H9 (cell line): ENCODE measurements around the gene LMNTD2. TPM values are rescaled to one million over a fixed set of nuclear protein-coding genes. Genes with fewer than 3 reads are reported as not detected.

Source experiments
- DNase-seq: peaks from one replicate; pipeline ENCODE4 v3.0.0-alpha.2; 2017
- H2AFZ ChIP-seq: one replicate; pipeline ENCODE4 v1.6.1; 2013; ENCODE audit warnings: mild to moderate bottlenecking, low read length, control low read depth, moderate library complexity
- H2AK5ac ChIP-seq: 2 replicates; pipeline ENCODE4 v1.6.1; 2013; ENCODE audit warnings: low read length, control low read depth, mixed read lengths; ENCODE audit not compliant: insufficient read length
- H2BK120ac ChIP-seq: one replicate; pipeline ENCODE4 v1.6.1; 2013; ENCODE audit warnings: low read depth, mild to moderate bottlenecking, low read length, control low read depth, inconsistent platforms; ENCODE audit not compliant: poor library complexity, severe bottlenecking
- H2BK12ac ChIP-seq: 2 replicates; pipeline ENCODE4 v1.6.1; 2013; ENCODE audit warnings: low read length, control low read depth, mixed read lengths, low read depth; ENCODE audit not compliant: insufficient read length
- H2BK15ac ChIP-seq: 2 replicates; pipeline ENCODE4 v1.6.1; 2013; ENCODE audit warnings: low read depth, low read length, control low read depth
- H2BK20ac ChIP-seq: one replicate; pipeline ENCODE4 v1.6.1; 2013; ENCODE audit warnings: low read depth, mild to moderate bottlenecking, low read length, control low read depth, inconsistent platforms; ENCODE audit not compliant: poor library complexity, severe bottlenecking
- H2BK5ac ChIP-seq: 2 replicates; pipeline ENCODE4 v1.6.1; 2013; ENCODE audit warnings: low read length, control low read depth, mixed read lengths; ENCODE audit not compliant: insufficient read length
- H3K14ac ChIP-seq: 2 replicates; pipeline ENCODE4 v1.6.1; 2013; ENCODE audit warnings: low read length, control low read depth; ENCODE audit not compliant: insufficient read depth
- H3K18ac ChIP-seq: 2 replicates; pipeline ENCODE4 v1.6.1; 2013; ENCODE audit warnings: low read depth, mild to moderate bottlenecking, mixed read lengths, low read length, control low read depth; ENCODE audit not compliant: insufficient read length
- H3K23ac ChIP-seq: 2 replicates; pipeline ENCODE4 v1.6.1; 2013; ENCODE audit warnings: low read length, control low read depth, mixed read lengths, low read depth; ENCODE audit not compliant: insufficient read length
- H3K23me2 ChIP-seq: 2 replicates; pipeline ENCODE4 v1.6.1; 2013; ENCODE audit warnings: low read depth, mild to moderate bottlenecking, mixed read lengths, low read length, control low read depth; ENCODE audit not compliant: insufficient read length, poor library complexity, severe bottlenecking
- H3K27ac ChIP-seq: 2 replicates; pipeline ENCODE4 v1.5.1; 2013; ENCODE audit warnings: low read length, control low read depth, mixed read lengths, low read depth; ENCODE audit not compliant: insufficient read length
- H3K27me3 ChIP-seq: 2 replicates; pipeline ENCODE4 v1.6.1; 2013; ENCODE audit warnings: low read length, control low read depth, inconsistent platforms; ENCODE audit not compliant: insufficient read depth
- H3K4ac ChIP-seq: 2 replicates; pipeline ENCODE4 v1.6.1; 2013; ENCODE audit warnings: low read depth, mild to moderate bottlenecking, control low read depth, inconsistent platforms, low read length, moderate library complexity
- H3K4me1 ChIP-seq: 2 replicates; pipeline ENCODE4 v1.6.1; 2013; ENCODE audit warnings: low read length, control low read depth, inconsistent platforms; ENCODE audit not compliant: insufficient read depth
- H3K4me2 ChIP-seq: 2 replicates; pipeline ENCODE4 v1.6.1; 2013; ENCODE audit warnings: low read length, control low read depth, mixed read lengths; ENCODE audit not compliant: insufficient read length, insufficient read depth
- H3K56ac ChIP-seq: 2 replicates; pipeline ENCODE4 v1.6.1; 2013; ENCODE audit warnings: low read depth, mild to moderate bottlenecking, mixed read lengths, low read length, control low read depth; ENCODE audit not compliant: insufficient read length
- H3K79me1 ChIP-seq: 2 replicates; pipeline ENCODE4 v1.6.1; 2013; ENCODE audit warnings: low read depth, mild to moderate bottlenecking, moderate library complexity, low read length, control low read depth, inconsistent platforms; ENCODE audit not compliant: insufficient read depth, poor library complexity, severe bottlenecking
- H3K79me2 ChIP-seq: 2 replicates; pipeline ENCODE4 v1.6.1; 2013; ENCODE audit warnings: low read length, control low read depth, inconsistent platforms; ENCODE audit not compliant: insufficient read depth
- H3K9ac ChIP-seq: 2 replicates; pipeline ENCODE4 v1.6.1; 2013; ENCODE audit warnings: low read length, control low read depth, mixed read lengths; ENCODE audit not compliant: insufficient read length; ENCODE audit errors: extremely low read depth
- H3K9me3 ChIP-seq: one replicate; pipeline ENCODE4 v1.6.1; 2013; ENCODE audit warnings: low read depth, low read length, inconsistent platforms; ENCODE audit not compliant: control insufficient read depth
- H3T11ph ChIP-seq: one replicate; pipeline ENCODE4 v1.6.1; 2013; ENCODE audit warnings: mild to moderate bottlenecking, low read length, control low read depth, inconsistent platforms
- H4K20me1 ChIP-seq: one replicate; pipeline ENCODE4 v1.6.1; 2013; ENCODE audit not compliant: control insufficient read depth, insufficient read length, insufficient read depth
- H4K5ac ChIP-seq: 2 replicates; pipeline ENCODE4 v1.6.1; 2013; ENCODE audit warnings: low read depth, mild to moderate bottlenecking, mixed read lengths, low read length, control low read depth; ENCODE audit not compliant: insufficient read length
- H4K8ac ChIP-seq: replicated peaks from 2 replicates; pipeline ENCODE4 v1.6.1; 2013; ENCODE audit warnings: low read length, control low read depth, mixed read lengths, low read depth; ENCODE audit not compliant: insufficient read length
- H4K91ac ChIP-seq: 2 replicates; pipeline ENCODE4 v1.6.1; 2013; ENCODE audit warnings: low read depth, mild to moderate bottlenecking, moderate library complexity, mixed read lengths, low read length, control low read depth; ENCODE audit not compliant: insufficient read length
- H3K27ac Mint-ChIP-seq, 3 experiments: 2 replicates in 2 of 3; 3 replicates in 1 of 3; pipeline ENCODE4 v1.8.0; 2020 to 2021; ENCODE audit warnings: mixed read lengths in 3 of 3, mild to moderate bottlenecking in 1 of 3, moderate library complexity in 1 of 3
- H3K27me3 Mint-ChIP-seq: 2 replicates; pipeline ENCODE4 v1.8.0; 2021; ENCODE audit warnings: low read depth, mild to moderate bottlenecking, moderate library complexity, mixed read lengths
- H3K36me3 Mint-ChIP-seq, 3 experiments: 2 replicates in 2 of 3; 3 replicates in 1 of 3; pipeline ENCODE4 v1.8.0; 2020 to 2021; ENCODE audit warnings: low read depth in 3 of 3, mixed read lengths in 3 of 3; ENCODE audit not compliant: insufficient read depth in 1 of 3
- H3K4me1 Mint-ChIP-seq, 2 experiments: 2 replicates each; pipeline ENCODE4 v1.8.0; 2020; ENCODE audit warnings: mixed read lengths in 2 of 2
- H3K4me3 Mint-ChIP-seq, 2 experiments: 2 replicates in 1 of 2; 3 replicates in 1 of 2; pipeline ENCODE4 v1.8.0; 2020 to 2021; ENCODE audit warnings: mild to moderate bottlenecking in 2 of 2, mixed read lengths in 2 of 2, moderate library complexity in 1 of 2
- H3K9me3 Mint-ChIP-seq, 2 experiments: 2 replicates in 1 of 2; 3 replicates in 1 of 2; pipeline ENCODE4 v1.8.0; 2020; ENCODE audit warnings: mild to moderate bottlenecking in 2 of 2, mixed read lengths in 2 of 2, moderate library complexity in 1 of 2
- WGBS: extraction: QIAGEN DNeasy Blood & Tissue Kit; methylation state at CpG from one replicate; pipeline ENCODE4 v1.1.7; 2013; ENCODE audit warnings: missing lambda C conversion rate, low lambda C conversion rate, mixed read lengths; ENCODE audit not compliant: insufficient read length; ENCODE audit errors: extremely low coverage; 5-methylcytosine and 5-hydroxymethylcytosine counted together
- total RNA-seq: library from RNA; stranded (reverse); gene quantifications from 2 replicates; pipeline ENCODE4 v1.2.1, GENCODE V29; 2021
- TF ChIP-seq, protein P1 (sequence below): fragments of 200-600 bp; sonication (generic); conservative IDR thresholded peaks from 3 replicates; pipeline ENCODE4 v1.8.0; 2021; ENCODE audit warnings: antibody characterized with exemption, mild to moderate bottlenecking

The LMNTD2 gene
- total RNA-seq, 1 experiment from 2014 or later: 4.7 TPM

DNA sequence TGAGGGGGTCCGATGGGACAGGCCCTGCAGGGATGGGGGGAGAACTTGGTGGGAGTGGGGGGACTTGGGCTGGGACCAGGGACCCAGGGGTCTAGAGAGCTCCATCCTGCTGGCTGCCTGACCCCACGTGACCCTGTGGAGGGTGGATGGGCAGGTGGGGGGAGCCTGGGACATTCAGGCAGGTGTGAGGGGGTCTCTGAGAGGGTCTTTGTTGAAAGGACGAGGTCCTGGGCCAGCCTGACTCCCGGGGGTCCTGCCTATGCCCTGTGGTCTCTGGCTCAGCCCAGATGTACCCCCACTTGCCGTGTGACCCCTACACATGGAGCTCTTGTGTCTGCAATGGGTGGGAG, 15.7 kb downstream of the LMNTD2 start:
- no peak for DNase-seq
- H2AFZ ChIP-seq: no peak overlapping the region
- H3K4me2 ChIP-seq: no peak overlapping the region
- H2BK12ac ChIP-seq: no peak overlapping the region
- H3K9me3 Mint-ChIP-seq: peaks cover 0 to 2% of the 10 kb centered on the region in 2 experiments; a peak in 2 of 5 replicates
- TF ChIP-seq, protein P1, sequence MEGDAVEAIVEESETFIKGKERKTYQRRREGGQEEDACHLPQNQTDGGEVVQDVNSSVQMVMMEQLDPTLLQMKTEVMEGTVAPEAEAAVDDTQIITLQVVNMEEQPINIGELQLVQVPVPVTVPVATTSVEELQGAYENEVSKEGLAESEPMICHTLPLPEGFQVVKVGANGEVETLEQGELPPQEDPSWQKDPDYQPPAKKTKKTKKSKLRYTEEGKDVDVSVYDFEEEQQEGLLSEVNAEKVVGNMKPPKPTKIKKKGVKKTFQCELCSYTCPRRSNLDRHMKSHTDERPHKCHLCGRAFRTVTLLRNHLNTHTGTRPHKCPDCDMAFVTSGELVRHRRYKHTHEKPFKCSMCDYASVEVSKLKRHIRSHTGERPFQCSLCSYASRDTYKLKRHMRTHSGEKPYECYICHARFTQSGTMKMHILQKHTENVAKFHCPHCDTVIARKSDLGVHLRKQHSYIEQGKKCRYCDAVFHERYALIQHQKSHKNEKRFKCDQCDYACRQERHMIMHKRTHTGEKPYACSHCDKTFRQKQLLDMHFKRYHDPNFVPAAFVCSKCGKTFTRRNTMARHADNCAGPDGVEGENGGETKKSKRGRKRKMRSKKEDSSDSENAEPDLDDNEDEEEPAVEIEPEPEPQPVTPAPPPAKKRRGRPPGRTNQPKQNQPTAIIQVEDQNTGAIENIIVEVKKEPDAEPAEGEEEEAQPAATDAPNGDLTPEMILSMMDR: no peak
- peaks cover 3% of the 10 kb centered on the region; the same call in 1 of the 2 replicates for H3K27me3 Mint-ChIP-seq
- no peak overlapping the region for H2BK5ac ChIP-seq
- H4K5ac ChIP-seq: no peak overlapping the region
- no peak overlapping the region for H2BK20ac ChIP-seq
- H3K4ac ChIP-seq: no peak overlapping the region
- H3K27me3 ChIP-seq: no peaks in the 10 kb centered on the region
- no peaks in the 10 kb centered on the region for H3K79me1 ChIP-seq
- no peaks in the 10 kb centered on the region for H3K23me2 ChIP-seq
- no peak overlapping the region for H3K18ac ChIP-seq
- no peak overlapping the region for H3K23ac ChIP-seq
- no peaks in the 10 kb centered on the region for H3K4me1 ChIP-seq
- no peak overlapping the region for H3T11ph ChIP-seq
- no peak overlapping the region for H2AK5ac ChIP-seq
- no peaks in the 10 kb centered on the region for H3K9me3 ChIP-seq
- no peak overlapping the region for H2BK120ac ChIP-seq
- H3K36me3 Mint-ChIP-seq: peaks cover 2 to 7% (median 5%) of the 10 kb centered on the region in 3 experiments; a peak in 5 of 7 replicates
- WGBS: no CpG with 5 or more reads among the region's 5 CpGs
- H3K4me1 Mint-ChIP-seq: peaks cover 3 to 5% of the 10 kb centered on the region in 2 experiments; a peak in 2 of 4 replicates
- H3K4me3 Mint-ChIP-seq: no peak overlapping the region
- H3K14ac ChIP-seq: no peak overlapping the region
- H3K9ac ChIP-seq: no peak overlapping the region
- no peak overlapping the region for H4K8ac ChIP-seq
- H3K27ac Mint-ChIP-seq: no peak overlapping the region
- H4K20me1 ChIP-seq: no peaks in the 10 kb centered on the region
- no peak overlapping the region for H4K91ac ChIP-seq
- no peak overlapping the region for H2BK15ac ChIP-seq
- H3K56ac ChIP-seq: no peak overlapping the region
- H3K27ac ChIP-seq: no peak overlapping the region
- H3K79me2 ChIP-seq: no peaks in the 10 kb centered on the region
